Measurements from ENCODE around the gene NAA10.

Gene NAA10

GRCh38 chrX:153908219-153908860 is 26.5 kb downstream of the NAA10 start:
- peak; percentile 70 to 77 for DNase-seq

- no peak for DNase-seq
These were observed 27.4 kb downstream of the NAA10 start for GRCh38 chrX:153907456-153907855.

GRCh38 chrX:153906126-153906917 is 28.5 kb downstream of the NAA10 start:
- no peak for DNase-seq

GRCh38 chrX:153905481-153906095 is 29.2 kb downstream of the NAA10 start:
- peak; percentile 73 to 87 for DNase-seq

DNA sequence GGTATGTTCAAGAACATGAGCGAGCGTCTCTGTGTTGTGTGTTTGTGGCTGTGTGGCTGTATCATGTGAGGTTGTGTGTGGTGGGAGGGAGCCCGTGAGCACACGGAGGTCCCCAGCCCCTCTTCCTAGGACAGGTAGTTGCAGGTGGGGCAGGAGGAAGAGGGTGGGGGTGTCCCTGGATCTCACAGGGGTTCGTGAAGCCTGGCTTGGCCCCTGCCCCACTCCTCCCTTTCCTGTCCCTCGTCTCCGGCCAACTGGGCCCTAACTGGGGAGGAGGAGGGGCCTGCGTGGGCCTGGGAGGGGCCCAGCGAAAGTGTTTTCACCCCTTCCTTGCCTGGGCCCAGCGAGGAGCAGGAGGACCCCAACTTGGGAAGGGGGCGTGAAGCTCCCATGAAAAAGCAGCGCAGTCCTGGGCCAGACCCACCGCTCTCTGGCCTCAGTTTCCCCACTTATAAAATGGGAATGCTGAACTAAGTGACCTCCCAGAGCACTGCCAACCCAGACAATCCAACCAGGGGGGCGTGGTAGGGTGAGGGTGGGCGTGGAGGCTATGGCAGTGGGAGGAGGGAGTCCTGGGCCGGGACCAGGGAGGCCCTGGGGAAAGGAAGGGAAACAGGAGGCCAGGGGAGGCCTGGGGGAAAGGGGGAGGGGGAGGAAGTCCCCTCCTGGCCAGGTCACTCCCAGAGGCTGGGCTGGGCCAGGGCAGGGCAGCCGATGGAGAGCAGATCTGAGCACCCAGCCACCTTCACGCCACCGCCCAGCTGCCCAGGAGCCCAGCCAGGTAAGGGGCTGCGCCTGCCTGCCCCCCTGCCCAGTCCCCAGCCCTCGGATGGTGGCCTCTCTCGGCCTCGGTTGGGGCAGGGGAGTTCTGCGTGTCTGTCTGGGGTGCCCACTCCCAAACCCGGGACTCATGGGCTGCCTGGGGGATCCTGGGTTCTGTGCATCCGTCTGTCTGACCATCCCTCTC is 30.6 kb downstream of the NAA10 start, which contains the start of gene AVPR2:
Gene AVPR2 (plus strand): TSS at position 683 of the 967 bp plus-strand sequence. CDS start 473 bp downstream, outside the sequence.
- no peak for DNase-seq

DNA sequence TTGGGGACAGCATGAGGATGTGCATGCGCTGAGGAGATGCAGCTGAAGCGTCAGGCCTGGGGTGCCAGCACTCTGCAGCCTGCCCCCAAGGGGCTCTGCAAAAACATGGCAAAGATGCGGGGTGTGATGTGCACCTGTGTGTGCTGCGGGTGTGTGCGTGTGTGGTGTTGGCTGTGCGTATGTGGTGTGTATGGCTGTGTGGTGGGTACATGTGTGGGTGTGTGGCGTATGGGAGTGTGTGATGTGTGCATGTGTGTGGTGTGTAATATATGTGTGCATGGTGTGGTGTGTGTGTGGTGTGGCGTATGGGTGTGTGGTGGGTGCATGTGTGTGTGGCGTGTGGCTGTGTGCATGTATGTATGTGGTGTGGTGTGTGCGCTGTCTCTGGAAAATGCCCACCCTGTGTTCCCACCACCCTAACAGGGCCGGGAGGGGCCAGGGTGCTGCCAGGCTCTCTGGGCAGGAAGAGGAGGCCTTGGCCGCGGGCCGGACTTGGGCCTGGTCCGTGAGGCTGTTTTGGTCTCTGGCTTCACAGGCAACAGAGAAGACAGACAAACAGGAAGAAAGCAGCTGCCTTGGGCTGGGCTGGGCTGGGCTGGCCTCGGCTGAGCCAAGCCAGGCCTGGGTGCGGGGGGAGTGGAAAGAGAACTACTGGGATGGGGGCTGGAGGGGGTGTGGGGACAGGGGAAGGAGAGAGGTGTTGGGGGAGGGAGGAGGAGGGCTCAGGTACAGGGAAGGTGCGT is 31.4 kb downstream of the NAA10 start:
- DNase-seq = no peak

DNA sequence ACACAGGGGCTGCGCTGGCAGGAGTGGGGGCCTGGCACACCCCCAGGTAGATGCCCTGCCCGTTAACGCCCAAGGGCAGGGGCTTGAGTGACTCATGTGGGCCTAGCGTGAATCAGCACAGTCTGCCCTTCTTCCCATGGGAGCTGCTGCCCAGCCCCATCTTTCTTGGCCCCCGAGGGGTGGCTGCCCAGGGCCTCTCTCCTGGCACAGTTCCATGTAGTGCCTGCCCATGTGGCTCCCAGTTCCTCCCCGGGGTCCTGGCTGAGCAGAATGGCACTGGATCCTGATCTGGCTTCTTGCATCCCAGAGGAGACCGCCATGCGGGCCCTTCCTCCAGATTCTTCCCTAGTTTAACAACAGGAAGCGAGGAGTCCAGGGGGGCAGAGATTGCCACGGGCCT is 32.5 kb downstream of the NAA10 start:
- no peak for DNase-seq

DNA sequence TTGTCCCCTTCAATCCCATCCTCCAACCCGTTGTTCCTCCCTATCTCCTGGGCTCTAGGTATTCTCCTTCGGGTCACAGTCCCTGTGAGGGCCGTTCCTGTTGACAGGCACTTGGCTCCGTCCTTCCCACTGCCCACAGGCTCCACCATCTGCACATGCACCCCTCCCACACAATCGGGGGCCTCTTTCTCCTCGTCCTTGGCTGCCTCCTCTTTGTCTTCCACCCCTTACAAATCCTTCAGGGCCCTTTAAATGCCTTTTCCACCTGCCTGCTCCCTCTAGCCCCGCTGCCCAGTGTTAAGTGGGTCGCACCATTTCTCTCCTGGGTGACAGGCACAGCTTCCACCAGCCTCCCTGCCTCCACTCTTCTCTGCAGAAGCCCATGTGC is 33.1 kb downstream of the NAA10 start:
- peak in 1 of 2 experiments; percentile 50 for DNase-seq

GRCh38 chrX:153900831-153901752 is 33.7 kb downstream of the NAA10 start:
- DNase-seq = peak; percentile 70 to 88

DNA sequence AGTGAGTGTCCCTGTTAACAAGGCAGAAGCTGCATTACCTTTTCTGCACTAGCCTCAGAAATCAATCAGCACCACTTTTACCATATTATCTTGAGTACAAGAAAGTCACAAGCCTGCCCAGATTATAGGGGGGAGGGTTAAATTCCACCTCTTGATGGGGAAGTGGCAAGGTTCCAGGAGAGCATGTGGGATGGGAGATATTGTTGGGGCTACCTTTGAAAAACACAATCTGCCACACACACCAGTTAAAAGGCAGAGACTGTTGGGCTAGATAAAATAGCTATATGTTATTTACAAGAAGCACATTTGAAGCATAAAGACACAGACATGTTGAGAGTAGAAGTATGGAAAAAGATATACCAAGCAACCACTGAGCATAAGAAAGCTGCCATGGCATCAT is 36.9 kb downstream of the NAA10 start:
- peak; percentile 83 to 92 for DNase-seq

- DNase-seq = no peak
These were observed 45.7 kb downstream of the NAA10 start for GRCh38 chrX:153889123-153889522.

- DNase-seq = no peak
These were observed 46.5 kb downstream of the NAA10 start for GRCh38 chrX:153888344-153888743.

GRCh38 chrX:153887385-153887784 is 47.5 kb downstream of the NAA10 start:
- DNase-seq = no peak

GRCh38 chrX:153886915-153887314 is 47.9 kb downstream of the NAA10 start:
- DNase-seq = no peak

DNA sequence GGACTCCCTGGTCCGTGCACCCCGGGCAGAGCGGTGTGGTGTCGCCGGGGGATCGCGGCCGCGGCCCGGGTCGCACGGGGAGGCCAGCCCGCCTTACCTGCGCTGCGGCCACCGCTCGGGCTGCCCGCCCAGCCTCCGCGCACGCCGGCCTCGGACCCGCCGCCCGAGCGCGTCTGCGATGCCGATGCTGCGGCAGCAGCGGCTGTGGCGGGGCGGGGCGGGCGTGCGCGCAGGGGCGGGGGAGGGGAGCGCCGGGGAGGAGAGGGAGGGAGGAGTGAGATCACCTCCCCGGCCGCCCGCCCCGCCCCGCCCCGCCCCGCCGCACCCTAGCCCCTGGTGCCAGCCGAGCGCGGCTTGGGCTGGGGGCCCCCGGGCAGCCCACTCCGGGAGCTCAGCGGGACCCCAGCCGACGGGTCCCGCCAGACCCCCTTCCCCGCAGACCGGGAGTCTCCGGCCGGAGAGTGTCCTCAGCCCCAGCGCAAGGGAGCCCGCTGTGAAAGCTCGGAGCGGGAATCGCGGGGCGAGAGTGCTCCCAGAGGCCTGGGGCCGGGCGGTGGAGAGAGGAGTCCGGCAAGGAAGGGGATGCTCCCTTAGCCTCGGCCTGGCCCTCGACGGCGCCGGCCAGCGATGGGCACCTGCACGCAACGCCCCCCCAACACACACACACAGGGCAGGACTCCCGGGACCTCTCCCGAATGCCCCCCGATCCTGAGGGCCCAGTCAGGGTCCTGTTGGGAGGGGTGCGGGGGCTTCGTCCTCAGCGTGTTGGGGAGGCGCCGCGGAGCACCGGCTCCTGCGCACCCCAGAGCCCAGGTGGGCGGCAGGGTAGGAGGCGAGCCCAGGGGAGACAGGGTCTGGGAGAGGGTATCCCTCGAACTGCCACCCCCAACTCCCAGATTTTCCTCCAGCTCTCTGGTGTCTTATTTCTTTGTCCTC is 48.6 kb downstream of the NAA10 start, which contains the start of gene L1CAM:
Gene L1CAM (minus strand): TSS at position 206 of the 936 bp plus-strand sequence. CDS start 10,337 bp downstream, outside the sequence.
- no peak for DNase-seq

- peak in 1 of 2 experiments; percentile 56 for DNase-seq
These were observed 49.5 kb downstream of the NAA10 start for GRCh38 chrX:153885208-153885787.

GRCh38 chrX:153884590-153884989 is 50.2 kb downstream of the NAA10 start:
- DNase-seq = peak; percentile 54 to 77

DNA sequence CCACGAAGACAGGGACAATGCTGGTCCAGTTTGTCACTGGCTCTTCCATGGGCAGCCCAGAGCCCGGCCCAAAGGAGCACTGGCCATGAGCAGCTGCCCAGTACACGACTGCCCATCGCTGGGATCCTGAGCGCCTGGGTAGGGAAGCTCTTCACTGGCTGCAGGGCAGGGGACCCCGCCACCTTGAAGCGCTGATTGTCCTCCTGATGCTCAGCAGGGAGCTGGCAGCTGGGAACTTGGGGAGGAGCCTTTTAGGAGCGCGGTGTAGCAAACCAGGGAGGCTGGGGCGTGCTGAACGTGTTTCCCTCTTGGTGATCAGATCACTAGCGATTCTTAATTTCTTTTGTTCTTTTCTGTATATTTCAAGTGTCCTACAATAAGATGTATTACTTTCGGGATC is 50.7 kb downstream of the NAA10 start:
- peak in 1 of 2 experiments; percentile 71 for DNase-seq

Data from NCI-H524 (cell line).